A673 (cell line): Measurements from ENCODE around the gene PIP4K2C.

Source experiments
- CTCF ChIP-seq: fragments of 300-800, 200-600 bp; sonication (generic); conservative IDR thresholded peaks from 2 replicates; pipeline ENCODE4 v1.5.1; 2017; ENCODE audit warnings: low read depth, mild to moderate bottlenecking, antibody characterized with exemption, low read length, moderate library complexity, mixed read lengths
- EZH2 ChIP-seq: fragments of 200-600 bp; sonication (generic); IDR thresholded peaks from 2 replicates; pipeline ENCODE4 v1.6.1; 2017; ENCODE audit warnings: borderline replicate concordance, low read depth, mild to moderate bottlenecking, mixed read lengths, antibody characterized with exemption, low read length; ENCODE audit not compliant: poor library complexity, severe bottlenecking

GRCh38 chr12:57582440-57582839, 8.6 kb upstream of the PIP4K2C start:
- TF ChIP-seq CTCF (no peak), EZH2 (no peak)
